Stomach (tissue), 9 donors: ENCODE results near the gene ARHGAP29. TPM values are rescaled to one million over a fixed set of nuclear protein-coding genes. Genes with fewer than 3 reads are reported as not detected.

Source experiments
- DNase-seq, 2 donors: peaks; one replicate each; pipeline versions ENCODE4 v3.0.0 to v3.0.0-alpha.2; 2013 to 2019
- H3K27ac ChIP-seq, 5 donors: fragments of 200-600 bp in 4 of 5; sonication (generic) in 4 of 5; one replicate each; pipeline ENCODE4 v1.5.1; 2013 to 2019; ENCODE audit warnings: mild to moderate bottlenecking in 1 of 5, moderate library complexity in 1 of 5
- H3K27me3 ChIP-seq, 3 donors: fragments of 200-600 bp; sonication (generic); one replicate each; pipeline ENCODE4 v1.5.1; 2017 to 2019; ENCODE audit warnings: mixed run types in 1 of 3
- H3K36me3 ChIP-seq, 4 donors: fragments of 200-600 bp; sonication (generic); 1 replicate in 3 of 4; 2 replicates in 1 of 4; pipeline ENCODE4 v1.5.1; 2016 to 2019
- H3K4me1 ChIP-seq, 4 donors: fragments of 200-600 bp; sonication (generic); one replicate each; pipeline ENCODE4 v1.5.1; 2016 to 2019
- H3K4me3 ChIP-seq, 4 donors: fragments of 200-600 bp; sonication (generic) in 3 of 4; one replicate each; pipeline ENCODE4 v1.5.1; 2016 to 2019; ENCODE audit warnings: mild to moderate bottlenecking in 1 of 4
- H3K9me3 ChIP-seq, 4 donors: fragments of 200-600 bp; sonication (generic); one replicate each; pipeline ENCODE4 v1.5.1; 2016 to 2019
- EP300 ChIP-seq: sonication (generic); formaldehyde crosslinking; IDR thresholded peaks from one replicate; pipeline ENCODE4 v1.6.1; 2017; ENCODE audit warnings: antibody characterized with exemption
- POLR2A ChIP-seq, 4 donors: fragments of 450-650 bp; IDR thresholded peaks; one replicate each; pipeline ENCODE4 v1.6.1; 2016; ENCODE audit warnings: antibody characterized with exemption in 4 of 4, control low read depth in 2 of 4, mild to moderate bottlenecking in 1 of 4, moderate library complexity in 1 of 4
- POLR2AphosphoS5 ChIP-seq, 3 donors: sonication (generic); formaldehyde crosslinking; IDR thresholded peaks; one replicate each; pipeline ENCODE4 v1.6.1; 2016; ENCODE audit warnings: antibody characterized with exemption in 3 of 3
- WGBS, 5 donors: extraction: QIAGEN DNeasy Blood & Tissue Kit in 3 of 5; methylation state at CpG; one replicate each; pipeline versions ENCODE4 v1.1.5 to v1.1.7; 2013 to 2018; 5-methylcytosine and 5-hydroxymethylcytosine counted together
- intact Hi-C: fragments of 100-400 bp; cut with DNase I; formaldehyde crosslinking; loops from one replicate; pipeline ENCODE4 v1.15.1; 2023; ENCODE audit warnings: low total_unique reads
- polyA plus RNA-seq, 3 donors: library from polyadenylated mRNA; stranded (reverse); fragments of 200-250 nt; gene quantifications; one replicate each; pipeline ENCODE4 v1.2.3, GENCODE V29; 2013
- total RNA-seq, 5 donors: library from RNA; depleted of rRNA; stranded (reverse); fragments of >200 nt; gene quantifications; one replicate each; pipeline versions ENCODE4 v1.1.0 to v1.2.3, GENCODE V29; 2014 to 2016
- TF ChIP-seq, protein P1 (sequence below), 7 experiments: fragments of 450-650 bp in 4 of 7; fragments of 200-600 bp in 3 of 7; sonication (generic) in 3 of 7; IDR thresholded peaks; one replicate each; pipeline ENCODE4 v1.5.1; 2016 to 2019; ENCODE audit warnings: antibody characterized with exemption in 7 of 7, control low read depth in 2 of 7, mild to moderate bottlenecking in 1 of 7
- donor health status: healthy with polysubstance abuse.
- donor health status: Bipolar disorder and iron deficiency.
- donor health status: healthy.

ARHGAP29 gene
- total and polyA plus RNA-seq, 8 donors, result 4.4 to 90.9 (median 17.6) TPM

DNA sequence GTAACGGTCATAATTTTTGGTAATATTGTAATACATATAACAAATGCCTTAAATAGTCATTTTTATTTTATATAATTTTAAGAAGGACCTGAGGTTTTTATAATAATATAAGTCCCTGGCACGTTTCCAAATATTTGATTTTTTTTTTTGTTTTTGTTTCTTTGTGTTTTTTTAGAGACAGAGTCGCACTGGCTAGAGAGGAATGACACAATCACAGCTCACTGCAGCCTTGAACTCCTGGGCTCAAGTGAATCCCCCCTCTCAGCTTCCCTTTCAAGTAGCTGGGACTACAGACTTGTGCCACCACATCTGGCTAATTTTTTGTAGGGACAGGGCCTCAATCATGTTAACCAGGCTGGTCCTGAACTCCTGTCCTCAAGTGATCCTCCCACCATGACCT is 29.7 kb downstream of the ARHGAP29 start:
- peaks cover 8 to 50% (median 42%) of the 10 kb centered on the region in 4 donors for H3K36me3 ChIP-seq
- no peaks in the 10 kb centered on the region for H3K27me3 ChIP-seq
- peaks cover 0 to 7% (median 3%) of the 10 kb centered on the region in 4 donors for H3K4me1 ChIP-seq
- peaks cover 0 to 8% (median 0%) of the 10 kb centered on the region in 4 donors for H3K9me3 ChIP-seq
- DNase-seq, result no peak
- no peak overlapping the region for H3K4me3 ChIP-seq
- no peak overlapping the region for H3K27ac ChIP-seq
- no peak for TF ChIP-seq EP300
- TF ChIP-seq POLR2A (IDR thresholded peaks at IDR 0.05), result no peak
- TF ChIP-seq POLR2AphosphoS5 (IDR thresholded peaks at IDR 0.05), result no peak
- WGBS, 5 donors, result 73 to 80% (median 76%) methylated on average over 3 of the region's 3 CpGs
- intact Hi-C loops, result no loop called here

DNA sequence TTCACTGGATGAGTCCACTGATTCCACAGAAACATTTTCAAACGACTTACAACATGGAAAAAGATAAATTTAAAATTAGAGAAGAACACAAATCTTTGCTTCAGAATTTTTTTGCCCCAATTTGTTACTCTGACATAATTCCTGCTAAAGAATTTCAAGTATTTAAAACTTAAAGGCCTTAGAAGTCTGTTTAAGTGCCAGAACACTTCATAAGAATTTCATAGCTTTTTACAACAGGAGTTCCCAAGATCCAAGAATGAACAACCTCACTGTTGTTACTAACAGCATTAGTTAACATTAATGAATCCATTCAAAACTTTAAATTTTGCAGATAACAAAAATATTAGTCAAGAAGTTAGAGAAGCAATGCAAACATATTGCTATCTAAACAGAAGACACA is 31.7 kb downstream of the ARHGAP29 start:
- WGBS, 5 donors, result 49 to 73% (median 58%) methylated on average over 1 of the region's 1 CpG

DNA sequence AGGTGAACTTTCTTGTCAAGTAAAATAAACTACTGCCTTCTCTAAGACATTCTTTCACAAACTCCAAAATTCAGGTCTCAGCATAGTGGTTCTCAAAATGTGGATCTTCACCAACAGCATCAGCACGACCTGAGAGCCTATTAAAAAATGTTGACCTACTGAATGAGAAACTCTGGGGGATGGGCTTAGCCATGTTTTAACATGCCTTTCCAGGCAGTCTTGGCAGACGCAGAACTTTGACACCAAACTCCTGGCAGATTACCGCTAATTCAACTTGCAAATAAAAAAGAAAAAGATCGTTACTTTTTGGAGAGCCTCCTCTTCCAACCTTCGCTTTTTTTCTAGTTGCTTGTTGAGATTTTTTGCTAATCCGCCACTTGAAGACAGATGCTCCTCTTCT is 35.1 kb downstream of the ARHGAP29 start:
- TF ChIP-seq EP300 (no peak), POLR2A (IDR thresholded peaks at IDR 0.05) (no peak), POLR2AphosphoS5 (IDR thresholded peaks at IDR 0.05) (no peak)
- TF ChIP-seq, protein P1, sequence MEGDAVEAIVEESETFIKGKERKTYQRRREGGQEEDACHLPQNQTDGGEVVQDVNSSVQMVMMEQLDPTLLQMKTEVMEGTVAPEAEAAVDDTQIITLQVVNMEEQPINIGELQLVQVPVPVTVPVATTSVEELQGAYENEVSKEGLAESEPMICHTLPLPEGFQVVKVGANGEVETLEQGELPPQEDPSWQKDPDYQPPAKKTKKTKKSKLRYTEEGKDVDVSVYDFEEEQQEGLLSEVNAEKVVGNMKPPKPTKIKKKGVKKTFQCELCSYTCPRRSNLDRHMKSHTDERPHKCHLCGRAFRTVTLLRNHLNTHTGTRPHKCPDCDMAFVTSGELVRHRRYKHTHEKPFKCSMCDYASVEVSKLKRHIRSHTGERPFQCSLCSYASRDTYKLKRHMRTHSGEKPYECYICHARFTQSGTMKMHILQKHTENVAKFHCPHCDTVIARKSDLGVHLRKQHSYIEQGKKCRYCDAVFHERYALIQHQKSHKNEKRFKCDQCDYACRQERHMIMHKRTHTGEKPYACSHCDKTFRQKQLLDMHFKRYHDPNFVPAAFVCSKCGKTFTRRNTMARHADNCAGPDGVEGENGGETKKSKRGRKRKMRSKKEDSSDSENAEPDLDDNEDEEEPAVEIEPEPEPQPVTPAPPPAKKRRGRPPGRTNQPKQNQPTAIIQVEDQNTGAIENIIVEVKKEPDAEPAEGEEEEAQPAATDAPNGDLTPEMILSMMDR (IDR thresholded peaks at IDR 0.05), result no peak
- WGBS, 5 donors, result 86 to 92% (median 88%) methylated on average over 6 of the region's 6 CpGs
- no peak for DNase-seq

More for the DNA sequence above, 31.7 kb downstream of the ARHGAP29 start:
- H3K27ac ChIP-seq, result no peak overlapping the region
- intact Hi-C loops, result no loop called here
- no peak for TF ChIP-seq POLR2A (IDR thresholded peaks at IDR 0.05)
- TF ChIP-seq, protein P1 (IDR thresholded peaks at IDR 0.05), result no peak
- TF ChIP-seq EP300, result no peak
- no peak for TF ChIP-seq POLR2AphosphoS5 (IDR thresholded peaks at IDR 0.05)
- DNase-seq, result no peak
- H3K36me3 ChIP-seq, result peaks cover 8 to 65% (median 58%) of the 10 kb centered on the region in 4 donors
- H3K4me3 ChIP-seq, result no peak overlapping the region
- peaks cover 0 to 7% (median 0%) of the 10 kb centered on the region in 4 donors for H3K9me3 ChIP-seq
- H3K27me3 ChIP-seq, result no peaks in the 10 kb centered on the region
- H3K4me1 ChIP-seq, result peaks cover 0 to 7% (median 3%) of the 10 kb centered on the region in 4 donors

DNA sequence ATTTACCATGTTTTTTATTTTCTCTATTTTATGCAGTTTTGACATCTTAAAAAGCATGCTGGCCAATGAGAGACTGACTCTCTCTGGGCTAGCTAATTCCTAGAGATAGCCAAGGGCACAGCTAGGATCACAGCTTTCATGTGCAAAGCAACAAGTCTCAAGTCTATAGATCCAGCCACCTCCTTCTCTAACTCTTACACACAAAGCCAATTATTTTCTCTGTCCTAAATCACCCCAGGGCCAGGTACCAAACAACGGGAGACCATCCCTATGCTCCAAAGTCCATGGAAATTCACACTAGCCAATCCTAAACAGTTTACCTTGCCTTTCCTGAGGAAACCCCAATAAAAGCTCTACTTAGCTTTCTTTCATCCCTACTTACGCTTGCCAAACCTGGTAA is 38.0 kb downstream of the ARHGAP29 start:
- WGBS, 5 donors, result 78 to 88% (median 84%) methylated on average over 2 of the region's 2 CpGs

More for the DNA sequence above, 35.1 kb downstream of the ARHGAP29 start:
- H3K27ac ChIP-seq, result no peak overlapping the region
- intact Hi-C loops, result no loop called here
- H3K9me3 ChIP-seq, result no peaks in the 10 kb centered on the region
- H3K4me3 ChIP-seq, result no peak overlapping the region
- no peaks in the 10 kb centered on the region for H3K27me3 ChIP-seq
- H3K4me1 ChIP-seq, result no peaks in the 10 kb centered on the region
- peaks cover 8 to 58% (median 54%) of the 10 kb centered on the region in 4 donors for H3K36me3 ChIP-seq

More for the DNA sequence above, 38.0 kb downstream of the ARHGAP29 start:
- DNase-seq, result no peak
- TF ChIP-seq, protein P1 (IDR thresholded peaks at IDR 0.05), result no peak
- TF ChIP-seq POLR2A (IDR thresholded peaks at IDR 0.05), result no peak
- TF ChIP-seq POLR2AphosphoS5 (IDR thresholded peaks at IDR 0.05), result no peak
- TF ChIP-seq EP300, result no peak
- Histone ChIP-seq H3K4me1 (no peaks in the 10 kb centered on the region), H3K9me3 (no peaks in the 10 kb centered on the region), H3K27ac (no peak overlapping the region), H3K36me3 (peaks cover 8 to 46% (median 42%) of the 10 kb centered on the region in 4 donors), H3K27me3 (no peaks in the 10 kb centered on the region), H3K4me3 (no peak overlapping the region)
- intact Hi-C loops, result no loop called here
